ENCODE data around the gene ROBO1.

The ROBO1 gene

DNA sequence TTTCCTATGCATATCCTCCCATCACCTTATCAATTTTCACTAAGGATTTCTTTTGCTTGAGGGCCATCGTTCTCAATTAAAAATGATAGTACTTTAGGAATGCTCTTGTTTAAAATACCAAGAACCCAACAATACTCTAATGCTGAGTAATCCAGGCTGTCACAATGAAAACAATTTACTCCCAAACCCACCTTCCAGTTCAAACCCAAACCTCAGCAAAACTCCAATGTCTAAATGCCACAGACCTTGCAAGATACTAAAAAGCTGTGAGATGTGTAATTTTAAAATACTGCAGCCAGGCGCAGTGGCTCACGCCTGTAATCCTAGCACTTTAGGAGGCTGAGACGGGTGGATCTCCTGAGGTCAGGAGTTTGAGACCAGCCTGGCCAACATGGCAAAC is 889.8 kb downstream of the ROBO1 start:
- no peak overlapping the region for H3K4me3 Mint-ChIP-seq
- no peak overlapping the region for H3K27ac Mint-ChIP-seq
- no peaks in the 10 kb centered on the region for H3K4me1 Mint-ChIP-seq
- no peaks in the 10 kb centered on the region for H3K36me3 Mint-ChIP-seq (ENCODE audit: low read depth)
- H3K27me3 Mint-ChIP-seq, result no peaks in the 10 kb centered on the region
- peaks cover 10% of the 10 kb centered on the region for H3K9me3 Mint-ChIP-seq
- ATAC-seq (no peak), DNase-seq (no peak)

DNA sequence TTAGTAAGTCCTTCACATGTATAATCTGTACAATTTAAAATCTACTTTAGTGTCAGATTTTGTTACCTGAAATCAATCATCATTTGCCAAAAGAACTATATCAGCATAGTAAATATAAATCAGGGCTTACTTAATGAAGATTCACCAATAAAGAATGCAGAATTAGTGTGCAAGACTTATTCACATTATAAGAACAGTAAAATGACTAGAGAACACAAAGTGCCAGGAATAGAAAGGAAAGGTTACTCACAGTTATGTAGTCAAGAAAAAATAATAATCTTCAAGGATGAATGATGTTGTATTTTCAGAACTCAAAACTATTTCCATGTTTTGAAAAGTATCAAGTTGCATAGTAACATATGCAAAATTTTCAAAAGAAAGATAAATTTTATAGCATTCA is 891.9 kb downstream of the ROBO1 start:
- H3K4me3 Mint-ChIP-seq, result no peak overlapping the region
- no peaks in the 10 kb centered on the region for H3K27me3 Mint-ChIP-seq
- no peaks in the 10 kb centered on the region for H3K36me3 Mint-ChIP-seq (ENCODE audit: low read depth)
- H3K4me1 Mint-ChIP-seq, result no peaks in the 10 kb centered on the region
- no peak for DNase-seq
- H3K27ac Mint-ChIP-seq, result no peak overlapping the region
- ATAC-seq, result no peak
- peaks cover 7% of the 10 kb centered on the region for H3K9me3 Mint-ChIP-seq

DNA sequence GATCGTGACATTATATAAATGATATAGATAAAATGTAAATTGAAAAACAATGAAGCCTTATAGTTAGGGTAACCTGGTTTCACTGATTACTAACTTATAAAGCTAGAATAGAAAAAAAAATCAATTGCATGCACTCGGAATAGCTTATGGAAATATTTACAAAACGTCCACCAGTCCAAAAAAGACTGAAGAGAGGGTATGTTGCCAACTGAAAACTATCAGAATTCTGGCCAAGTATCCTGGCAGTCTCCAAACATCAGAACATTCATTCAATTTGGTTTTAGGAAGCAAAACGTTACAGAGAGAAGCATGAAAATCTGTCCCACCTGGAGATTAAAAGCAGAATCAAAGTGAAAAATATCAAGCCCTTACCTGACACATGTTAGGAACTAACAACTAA is 892.4 kb downstream of the ROBO1 start:
- no peak for ATAC-seq
- Mint-ChIP-seq H3K27me3 (no peaks in the 10 kb centered on the region), H3K9me3 (peaks cover 7% of the 10 kb centered on the region), H3K36me3 (ENCODE audit: low read depth) (no peaks in the 10 kb centered on the region), H3K4me3 (no peak overlapping the region), H3K4me1 (no peaks in the 10 kb centered on the region), H3K27ac (no peak overlapping the region)
- DNase-seq, result no peak

DNA sequence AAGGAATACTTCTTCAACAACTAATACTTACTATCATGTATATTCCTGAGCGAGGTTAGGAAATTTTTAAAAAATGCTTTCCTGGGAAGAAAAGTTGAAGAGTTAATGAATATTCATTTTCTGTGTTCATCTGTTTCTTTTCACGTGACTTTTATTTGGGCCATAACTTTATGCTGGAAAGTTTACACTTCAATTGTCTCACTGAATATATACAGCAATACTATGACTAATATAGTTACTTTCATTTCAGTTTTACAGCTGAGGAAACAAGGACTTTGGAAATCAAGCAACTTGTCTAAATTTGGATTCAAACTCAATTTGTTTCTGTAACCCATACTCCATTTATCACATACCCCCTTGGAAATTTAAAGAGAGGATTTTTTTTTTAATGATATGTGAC is 894.2 kb downstream of the ROBO1 start:
- Mint-ChIP-seq H3K27me3 (no peaks in the 10 kb centered on the region), H3K4me1 (no peaks in the 10 kb centered on the region), H3K9me3 (peaks cover 7% of the 10 kb centered on the region), H3K36me3 (ENCODE audit: low read depth) (no peaks in the 10 kb centered on the region), H3K4me3 (no peak overlapping the region), H3K27ac (no peak overlapping the region)
- ATAC-seq (no peak), DNase-seq (no peak)

DNA sequence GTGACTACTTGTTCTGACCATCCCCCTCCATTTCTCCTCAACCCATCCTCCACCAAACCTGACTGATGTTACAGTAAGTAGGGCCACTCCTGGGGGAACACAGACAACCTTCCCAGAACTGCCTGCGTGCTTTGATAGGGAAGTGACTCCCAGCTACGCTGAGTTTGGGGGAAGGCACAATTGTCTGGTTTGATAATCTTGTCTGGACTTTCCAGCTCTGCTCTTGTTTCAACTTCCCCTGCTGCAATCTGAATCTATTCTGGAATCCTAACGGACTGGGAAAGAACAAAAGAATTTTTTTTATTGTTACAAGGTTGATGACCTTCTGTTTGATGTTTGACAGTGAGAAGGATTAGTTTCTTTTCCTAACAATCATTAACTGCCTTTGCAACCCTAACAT is 895.6 kb downstream of the ROBO1 start:
- H3K4me3 Mint-ChIP-seq, result no peak overlapping the region
- H3K27ac Mint-ChIP-seq, result no peak overlapping the region
- DNase-seq (no peak), ATAC-seq (no peak)
- H3K27me3 Mint-ChIP-seq, result no peaks in the 10 kb centered on the region
- no peaks in the 10 kb centered on the region for H3K36me3 Mint-ChIP-seq (ENCODE audit: low read depth)
- H3K9me3 Mint-ChIP-seq, result peaks cover 7% of the 10 kb centered on the region
- H3K4me1 Mint-ChIP-seq, result no peaks in the 10 kb centered on the region

DNA sequence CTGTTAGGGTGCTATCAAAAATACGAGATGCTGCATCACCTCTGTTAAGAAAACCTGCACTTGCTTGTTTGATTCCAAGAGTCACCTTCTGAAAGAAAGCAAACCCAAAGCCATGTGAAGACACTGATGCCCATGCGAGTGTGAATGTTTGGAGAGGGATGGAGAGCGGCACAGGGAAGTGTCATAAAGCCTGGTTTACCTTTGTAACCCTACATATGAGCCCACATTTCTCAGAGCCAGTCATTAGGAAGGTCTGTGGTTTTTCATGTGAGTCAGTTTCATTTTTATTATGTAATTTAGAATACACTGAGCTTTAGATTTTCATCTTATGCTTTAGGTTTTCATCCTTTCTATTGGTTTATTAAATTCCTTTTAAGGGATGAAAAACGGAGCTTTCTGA is 896.8 kb downstream of the ROBO1 start:
- no peaks in the 10 kb centered on the region for H3K4me1 Mint-ChIP-seq
- ATAC-seq (no peak), DNase-seq (no peak)
- no peaks in the 10 kb centered on the region for H3K27me3 Mint-ChIP-seq
- H3K27ac Mint-ChIP-seq, result no peak overlapping the region
- H3K36me3 Mint-ChIP-seq (ENCODE audit: low read depth), result no peaks in the 10 kb centered on the region
- H3K9me3 Mint-ChIP-seq, result peaks cover 4% of the 10 kb centered on the region
- no peak overlapping the region for H3K4me3 Mint-ChIP-seq

DNA sequence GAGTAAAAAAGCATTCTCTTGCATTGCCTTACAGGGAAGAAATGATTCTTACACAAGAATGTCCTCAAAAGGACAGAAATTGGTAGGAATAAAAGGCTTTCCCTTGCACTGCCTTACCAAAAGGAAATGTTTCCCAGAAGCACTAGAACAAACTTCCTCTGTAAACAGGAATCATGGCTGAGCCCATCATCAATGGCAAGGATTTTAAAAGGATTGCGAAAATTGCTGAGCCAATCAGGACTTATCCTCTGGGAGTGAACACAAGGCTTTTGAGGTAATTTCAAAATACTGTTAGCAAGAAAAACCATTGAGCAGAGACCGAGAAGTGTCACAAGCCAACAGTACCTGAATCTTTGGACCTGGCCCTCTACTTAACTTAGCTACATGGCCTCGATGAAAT is 897.3 kb downstream of the ROBO1 start:
- DNase-seq, result no peak
- no peak overlapping the region for H3K27ac Mint-ChIP-seq
- H3K4me3 Mint-ChIP-seq, result no peak overlapping the region
- no peaks in the 10 kb centered on the region for H3K9me3 Mint-ChIP-seq
- no peak for ATAC-seq
- no peaks in the 10 kb centered on the region for H3K36me3 Mint-ChIP-seq (ENCODE audit: low read depth)
- no peaks in the 10 kb centered on the region for H3K4me1 Mint-ChIP-seq
- no peaks in the 10 kb centered on the region for H3K27me3 Mint-ChIP-seq

DNA sequence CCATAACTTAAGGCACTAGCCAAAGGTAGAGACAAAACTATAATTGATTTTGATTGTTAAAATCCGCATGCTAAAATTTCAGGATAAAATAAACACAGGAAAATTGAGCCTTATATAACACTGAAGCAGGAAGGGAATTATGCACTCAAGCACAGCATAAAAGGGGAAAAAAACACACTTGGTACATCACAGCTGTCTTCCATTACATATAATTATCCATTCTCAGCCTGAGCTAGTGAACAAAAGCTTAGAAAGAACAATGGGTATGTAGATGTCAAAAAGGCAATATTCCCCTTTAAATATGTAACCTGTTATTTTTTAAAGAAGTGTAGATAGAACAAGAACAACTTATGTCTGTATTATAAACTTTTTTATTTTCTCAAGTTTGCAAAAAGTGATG is 899.2 kb downstream of the ROBO1 start:
- H3K4me1 Mint-ChIP-seq, result no peaks in the 10 kb centered on the region
- H3K27ac Mint-ChIP-seq, result no peak overlapping the region
- no peak for DNase-seq
- no peaks in the 10 kb centered on the region for H3K36me3 Mint-ChIP-seq (ENCODE audit: low read depth)
- no peaks in the 10 kb centered on the region for H3K9me3 Mint-ChIP-seq
- H3K4me3 Mint-ChIP-seq, result no peak overlapping the region
- ATAC-seq, result no peak
- H3K27me3 Mint-ChIP-seq, result no peaks in the 10 kb centered on the region

DNA sequence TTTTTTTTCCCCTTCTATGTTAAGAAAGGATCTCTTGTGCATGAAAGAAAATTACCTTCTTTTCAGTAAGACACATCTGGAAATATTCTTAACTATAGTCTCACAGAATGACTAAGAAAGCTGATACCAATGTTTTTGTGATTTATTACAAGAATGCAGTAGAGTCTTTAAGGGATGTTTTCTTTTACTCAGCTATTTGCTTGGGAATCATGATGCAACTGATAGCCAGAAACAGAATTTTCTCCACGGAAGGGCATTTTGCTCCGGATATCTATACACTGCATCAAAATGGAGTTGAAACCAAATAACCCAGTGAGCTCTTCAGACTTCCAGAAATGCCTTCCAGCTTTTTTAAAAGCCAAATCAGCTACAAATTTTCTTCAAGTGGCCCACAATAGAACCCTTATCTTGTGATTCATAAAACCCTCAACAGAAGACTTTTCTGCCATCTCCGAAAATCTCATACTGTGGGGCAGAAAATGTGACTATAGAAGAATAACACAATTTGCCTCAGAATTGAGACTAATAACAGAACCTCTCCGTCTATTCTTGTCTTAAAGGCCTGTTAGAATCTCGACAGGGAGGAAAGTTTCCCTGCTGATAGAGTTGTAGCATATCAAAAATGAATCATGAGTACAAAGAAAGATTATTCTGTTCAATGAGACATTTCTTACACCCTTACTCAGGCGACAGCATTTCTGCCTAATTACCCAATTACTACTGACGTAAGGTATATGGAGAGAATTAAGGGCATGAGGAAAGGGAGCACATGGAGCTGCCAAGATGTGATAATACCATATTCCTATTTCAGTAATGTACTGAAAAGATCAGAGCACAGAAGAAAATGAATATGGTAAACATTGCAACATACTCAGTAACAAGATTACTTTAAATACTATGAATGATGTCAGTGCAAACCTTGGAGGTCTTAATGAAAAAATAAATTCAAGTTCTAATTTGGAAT is 900.1 kb downstream of the ROBO1 start:
- no peaks in the 10 kb centered on the region for H3K36me3 Mint-ChIP-seq (ENCODE audit: low read depth)
- H3K27me3 Mint-ChIP-seq, result no peaks in the 10 kb centered on the region
- ATAC-seq, result no peak
- no peak for DNase-seq
- no peak overlapping the region for H3K27ac Mint-ChIP-seq
- H3K4me3 Mint-ChIP-seq, result no peak overlapping the region
- no peaks in the 10 kb centered on the region for H3K4me1 Mint-ChIP-seq
- no peaks in the 10 kb centered on the region for H3K9me3 Mint-ChIP-seq

DNA sequence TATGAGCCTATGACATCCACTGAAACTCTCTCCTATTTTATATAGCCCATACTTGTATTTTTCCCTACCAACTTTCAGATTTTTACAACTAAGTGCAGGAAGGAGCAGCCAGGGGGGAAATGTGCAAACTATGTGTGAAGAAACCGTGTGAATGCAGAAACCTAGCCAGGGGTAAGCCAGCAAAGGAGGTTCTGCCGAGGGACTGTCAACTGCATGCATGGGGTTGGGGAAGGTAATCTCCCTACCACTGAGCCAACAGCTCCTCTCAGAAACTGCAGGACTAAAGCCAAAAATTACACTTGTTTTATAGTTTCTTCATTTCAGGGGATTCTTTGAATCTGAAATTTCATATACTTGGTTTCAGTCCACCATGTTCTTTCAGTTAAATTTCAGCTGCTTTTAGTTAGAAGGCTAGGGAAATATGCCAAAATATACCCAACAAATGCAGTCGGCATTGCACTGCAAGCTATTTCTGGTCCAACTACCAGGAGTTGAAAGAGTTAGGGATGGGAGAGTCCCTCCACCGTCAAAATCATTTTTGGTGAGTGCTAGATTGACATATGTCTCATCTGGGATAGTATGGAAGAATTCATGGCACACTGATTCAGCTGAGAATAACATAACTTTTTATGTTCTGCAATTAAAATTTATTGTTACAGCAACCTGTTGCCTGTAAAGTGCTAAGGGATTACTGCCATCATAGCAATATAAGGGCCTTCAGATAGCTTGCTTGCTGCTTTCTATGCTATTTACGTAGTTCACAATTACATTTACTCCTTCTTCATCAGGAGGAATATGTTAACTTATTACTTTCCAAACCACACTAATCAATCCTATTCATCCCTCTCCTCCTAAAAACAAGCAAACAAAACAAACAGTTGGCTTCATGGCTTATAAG is 904.2 kb downstream of the ROBO1 start:
- H3K27me3 Mint-ChIP-seq, result no peaks in the 10 kb centered on the region
- peaks cover 14% of the 10 kb centered on the region for H3K9me3 Mint-ChIP-seq
- H3K27ac Mint-ChIP-seq, result no peak overlapping the region
- no peaks in the 10 kb centered on the region for H3K4me1 Mint-ChIP-seq
- no peak for DNase-seq
- ATAC-seq, result no peak
- H3K4me3 Mint-ChIP-seq, result no peak overlapping the region
- H3K36me3 Mint-ChIP-seq (ENCODE audit: low read depth), result no peaks in the 10 kb centered on the region

DNA sequence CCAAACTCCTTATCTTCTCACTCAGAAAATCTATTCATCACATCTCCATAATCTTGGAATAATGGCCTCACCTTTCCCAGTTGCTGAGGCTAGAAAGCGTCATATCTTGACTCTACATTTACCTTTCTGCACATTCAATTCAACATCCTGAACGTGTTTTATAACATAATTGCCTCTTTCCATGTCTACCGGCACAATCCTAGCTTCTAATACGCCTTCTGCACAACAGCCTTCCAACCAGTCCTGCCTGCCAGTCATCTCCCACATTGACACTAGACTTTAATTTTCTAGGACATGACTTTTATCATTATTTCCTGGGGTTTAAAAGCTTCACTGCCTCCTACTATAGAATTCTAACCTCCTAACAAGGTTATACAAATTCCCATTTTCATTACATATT is 906.6 kb downstream of the ROBO1 start:
- DNase-seq, result no peak
- ATAC-seq, result no peak
- no peaks in the 10 kb centered on the region for H3K4me1 Mint-ChIP-seq
- H3K9me3 Mint-ChIP-seq, result peaks cover 14% of the 10 kb centered on the region
- no peaks in the 10 kb centered on the region for H3K27me3 Mint-ChIP-seq
- H3K36me3 Mint-ChIP-seq (ENCODE audit: low read depth), result no peaks in the 10 kb centered on the region
- no peak overlapping the region for H3K4me3 Mint-ChIP-seq
- H3K27ac Mint-ChIP-seq, result no peak overlapping the region

DNA sequence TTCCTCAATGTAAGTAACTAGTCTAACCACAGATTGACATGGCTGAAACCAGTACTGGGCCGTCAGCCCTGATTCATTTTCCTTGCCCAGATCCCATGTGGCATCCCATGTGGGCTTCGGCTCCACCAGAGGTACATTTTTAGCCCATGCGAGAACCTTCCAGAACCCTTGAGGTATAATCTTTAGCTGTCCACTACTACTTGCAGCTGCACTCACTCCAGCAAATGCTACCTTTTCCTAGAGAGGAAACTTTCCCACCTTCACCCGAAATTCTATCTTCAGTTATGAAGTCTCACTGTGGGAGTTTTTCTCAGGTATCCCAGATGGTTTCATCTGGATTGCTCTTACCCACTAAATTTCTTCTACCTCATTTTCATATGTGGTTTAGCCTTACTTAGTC is 907.2 kb downstream of the ROBO1 start:
- Mint-ChIP-seq H3K27ac (no peak overlapping the region), H3K4me3 (no peak overlapping the region), H3K9me3 (peaks cover 14% of the 10 kb centered on the region), H3K36me3 (ENCODE audit: low read depth) (no peaks in the 10 kb centered on the region), H3K27me3 (no peaks in the 10 kb centered on the region), H3K4me1 (no peaks in the 10 kb centered on the region)
- ATAC-seq (no peak), DNase-seq (no peak)

DNA sequence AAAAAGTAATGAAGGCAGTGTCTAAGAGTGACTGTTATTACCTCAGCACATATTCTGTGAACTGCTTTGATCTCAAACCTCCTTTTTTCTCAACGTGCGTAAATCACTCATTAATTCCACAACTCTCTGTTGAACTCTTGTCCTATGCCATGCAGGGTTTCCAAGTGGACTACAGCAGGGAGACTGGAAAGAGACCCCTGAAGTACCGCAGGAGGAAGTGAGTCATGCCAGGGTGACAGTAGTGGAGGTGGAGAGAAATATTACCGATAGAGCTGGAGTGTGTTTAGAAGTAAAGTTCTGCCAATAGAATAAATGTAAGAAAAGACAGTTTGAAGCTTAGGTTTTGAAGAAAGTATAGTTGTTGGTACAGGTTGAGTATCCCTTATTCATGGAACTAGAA is 908.9 kb downstream of the ROBO1 start:
- Mint-ChIP-seq H3K9me3 (peaks cover 14% of the 10 kb centered on the region), H3K27ac (no peak overlapping the region), H3K4me1 (no peaks in the 10 kb centered on the region), H3K36me3 (ENCODE audit: low read depth) (no peaks in the 10 kb centered on the region), H3K27me3 (no peaks in the 10 kb centered on the region), H3K4me3 (no peak overlapping the region)
- DNase-seq, result no peak
- ATAC-seq, result no peak

DNA sequence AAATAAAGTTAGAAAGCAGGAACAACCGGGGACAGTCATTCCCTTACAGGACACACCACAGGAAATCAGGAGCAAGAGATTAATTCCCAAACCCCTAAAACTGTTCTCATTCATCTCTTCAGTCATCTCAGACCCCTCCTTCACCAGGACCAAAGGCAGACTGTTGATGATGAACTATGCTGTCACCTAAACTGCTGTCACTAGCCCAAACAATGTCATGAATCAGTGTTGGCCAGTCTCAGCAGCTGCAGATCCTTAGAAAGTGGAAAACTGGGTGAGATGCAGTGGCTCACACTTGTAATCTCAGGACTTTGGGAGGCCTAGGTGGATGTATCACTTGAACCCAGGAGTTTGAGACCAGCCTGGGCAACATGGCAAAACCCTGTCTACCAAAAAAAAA is 909.6 kb downstream of the ROBO1 start:
- H3K4me1 Mint-ChIP-seq, result no peaks in the 10 kb centered on the region
- no peaks in the 10 kb centered on the region for H3K27me3 Mint-ChIP-seq
- no peaks in the 10 kb centered on the region for H3K36me3 Mint-ChIP-seq (ENCODE audit: low read depth)
- ATAC-seq (no peak), DNase-seq (no peak)
- no peak overlapping the region for H3K27ac Mint-ChIP-seq
- no peak overlapping the region for H3K4me3 Mint-ChIP-seq
- peaks cover 14% of the 10 kb centered on the region for H3K9me3 Mint-ChIP-seq

DNA sequence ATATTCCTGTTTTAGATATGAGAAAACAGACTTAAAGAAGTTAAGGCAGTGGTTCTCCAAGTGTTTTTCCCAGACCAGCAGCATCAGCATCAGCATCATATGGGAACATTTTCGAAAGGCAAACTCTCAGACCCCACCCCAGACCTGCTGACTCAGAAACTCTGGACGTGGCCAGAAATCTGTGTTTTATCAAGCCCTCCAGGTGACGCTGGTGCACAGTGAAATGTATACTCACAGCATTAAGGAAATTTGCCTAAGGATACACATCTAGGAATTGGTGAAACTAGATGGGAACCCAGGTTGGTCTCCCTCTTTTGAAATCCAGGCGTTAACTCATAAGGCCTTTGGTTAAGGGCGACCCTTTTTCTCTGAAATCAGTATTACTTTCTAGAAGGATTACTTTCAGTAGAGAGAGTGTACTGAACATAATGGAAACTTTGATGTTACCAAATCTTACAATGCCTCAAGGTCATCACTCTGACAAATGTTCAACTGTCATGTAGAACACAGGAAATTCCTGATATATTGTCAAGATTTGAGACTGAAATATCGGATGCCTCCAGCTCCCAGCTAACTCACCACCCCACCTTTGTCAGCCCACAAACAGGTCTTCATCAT is 910.2 kb downstream of the ROBO1 start:
- Mint-ChIP-seq H3K9me3 (peaks cover 14% of the 10 kb centered on the region), H3K36me3 (ENCODE audit: low read depth) (no peaks in the 10 kb centered on the region), H3K27ac (no peak overlapping the region), H3K4me1 (no peaks in the 10 kb centered on the region), H3K4me3 (no peak overlapping the region), H3K27me3 (no peaks in the 10 kb centered on the region)
- ATAC-seq (no peak), DNase-seq (no peak)
